Fibroblast of villous mesenchyme (primary cell): ENCODE measurements around the gene FFAR1. TPM values are rescaled to one million over a fixed set of nuclear protein-coding genes. Genes with fewer than 3 reads are reported as not detected.

Experiments used
- DNase-seq: peaks from one replicate; pipeline ENCODE4 v3.0.0-alpha.2; 2010; ENCODE audit warnings: low read depth
- H3K4me3 ChIP-seq: 2 replicates; pipeline ENCODE4 v1.5.1; 2011; ENCODE audit warnings: low read depth, mild to moderate bottlenecking, low read length
- total RNA-seq: library from RNA; depleted of rRNA; stranded (reverse); fragments of >200 nt; gene quantifications from 2 replicates; pipeline ENCODE4 v1.2.3, GENCODE V29; 2012
- TF ChIP-seq, protein P1 (sequence below): IDR thresholded peaks from 2 replicates; pipeline ENCODE4 v1.5.1; 2012; ENCODE audit warnings: low read depth, mild to moderate bottlenecking, low read length; ENCODE audit not compliant: insufficient read depth

Gene FFAR1
- not detected in 2 replicates for total RNA-seq

GRCh38 chr19:35347171-35347929, at the start of gene FFAR1:
Gene FFAR1, plus strand, starts transcription at chr19:35347902. Its CDS starts 3,650 bp downstream, at chr19:35351552.
- no peak for DNase-seq
- TF ChIP-seq, protein P1, sequence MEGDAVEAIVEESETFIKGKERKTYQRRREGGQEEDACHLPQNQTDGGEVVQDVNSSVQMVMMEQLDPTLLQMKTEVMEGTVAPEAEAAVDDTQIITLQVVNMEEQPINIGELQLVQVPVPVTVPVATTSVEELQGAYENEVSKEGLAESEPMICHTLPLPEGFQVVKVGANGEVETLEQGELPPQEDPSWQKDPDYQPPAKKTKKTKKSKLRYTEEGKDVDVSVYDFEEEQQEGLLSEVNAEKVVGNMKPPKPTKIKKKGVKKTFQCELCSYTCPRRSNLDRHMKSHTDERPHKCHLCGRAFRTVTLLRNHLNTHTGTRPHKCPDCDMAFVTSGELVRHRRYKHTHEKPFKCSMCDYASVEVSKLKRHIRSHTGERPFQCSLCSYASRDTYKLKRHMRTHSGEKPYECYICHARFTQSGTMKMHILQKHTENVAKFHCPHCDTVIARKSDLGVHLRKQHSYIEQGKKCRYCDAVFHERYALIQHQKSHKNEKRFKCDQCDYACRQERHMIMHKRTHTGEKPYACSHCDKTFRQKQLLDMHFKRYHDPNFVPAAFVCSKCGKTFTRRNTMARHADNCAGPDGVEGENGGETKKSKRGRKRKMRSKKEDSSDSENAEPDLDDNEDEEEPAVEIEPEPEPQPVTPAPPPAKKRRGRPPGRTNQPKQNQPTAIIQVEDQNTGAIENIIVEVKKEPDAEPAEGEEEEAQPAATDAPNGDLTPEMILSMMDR: no peak
- H3K4me3 ChIP-seq: no peak within 1 kb of the TSS

- no peak overlapping the region for H3K4me3 ChIP-seq
- no peak for DNase-seq
- TF ChIP-seq, protein P1: no peak
Measured at GRCh38 chr19:35297922-35298321, 49.8 kb upstream of the FFAR1 start.

DNA sequence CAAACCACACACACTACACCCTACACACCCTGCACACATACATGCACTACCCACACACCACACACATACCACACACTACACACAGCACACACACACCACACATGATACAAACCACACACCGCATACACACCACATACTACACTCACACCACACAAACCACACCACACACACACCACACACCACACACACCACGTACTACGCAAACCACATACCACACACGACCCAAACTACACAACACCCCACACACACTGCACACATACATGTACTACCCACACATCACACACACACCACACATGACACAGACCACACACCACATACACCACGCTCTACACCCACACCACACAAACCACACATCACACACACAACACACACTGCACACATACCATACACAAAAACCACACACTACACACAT, 49.1 kb upstream of the FFAR1 start:
- TF ChIP-seq, protein P1: no peak
- DNase-seq: no peak
- H3K4me3 ChIP-seq: no peak overlapping the region

DNA sequence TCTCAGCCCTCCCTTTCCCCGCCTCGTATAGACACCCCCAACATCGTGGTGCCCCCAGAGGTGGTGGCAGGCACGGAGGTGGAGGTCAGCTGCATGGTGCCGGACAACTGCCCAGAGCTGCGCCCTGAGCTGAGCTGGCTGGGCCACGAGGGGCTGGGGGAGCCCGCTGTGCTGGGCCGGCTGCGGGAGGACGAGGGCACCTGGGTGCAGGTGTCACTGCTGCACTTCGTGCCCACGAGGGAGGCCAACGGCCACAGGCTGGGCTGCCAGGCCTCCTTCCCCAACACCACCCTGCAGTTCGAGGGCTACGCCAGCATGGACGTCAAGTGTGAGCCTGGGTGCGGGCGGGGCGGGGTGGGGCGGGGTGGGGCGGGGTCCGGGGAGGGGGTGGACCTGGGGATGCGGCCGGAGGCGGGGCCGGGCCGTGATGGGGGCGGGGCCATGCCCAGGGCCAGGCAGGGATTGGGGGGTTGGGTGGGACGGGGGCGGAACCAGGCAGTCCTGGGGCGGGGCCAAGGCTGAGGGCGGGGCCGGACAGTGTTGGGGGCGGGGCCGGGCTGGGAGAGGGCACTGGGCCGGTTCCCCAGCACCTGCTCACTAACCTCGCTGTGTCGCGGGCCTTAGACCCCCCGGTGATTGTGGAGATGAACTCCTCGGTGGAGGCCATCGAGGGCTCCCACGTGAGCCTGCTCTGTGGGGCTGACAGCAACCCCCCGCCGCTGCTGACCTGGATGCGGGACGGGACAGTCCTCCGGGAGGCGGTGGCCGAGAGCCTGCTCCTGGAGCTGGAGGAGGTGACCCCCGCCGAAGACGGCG, 48.0 kb upstream of the FFAR1 start:
- DNase-seq: no peak
- no peak overlapping the region for H3K4me3 ChIP-seq
- TF ChIP-seq, protein P1: no peak

- DNase-seq: no peak
- H3K4me3 ChIP-seq: no peak overlapping the region
- TF ChIP-seq, protein P1: no peak
Measured at GRCh38 chr19:35300339-35300649, 47.4 kb upstream of the FFAR1 start.

GRCh38 chr19:35301961-35302360, 45.7 kb upstream of the FFAR1 start:
- TF ChIP-seq, protein P1: no peak
- no peak overlapping the region for H3K4me3 ChIP-seq
- no peak for DNase-seq
